Measurements from ENCODE around the gene PTPRR. TPM values are rescaled to one million over a fixed set of nuclear protein-coding genes. Genes with fewer than 3 reads are reported as not detected.
A peak's percentile ranks its signal among the peaks of the same experiment; 100 is the strongest.

PTPRR gene
- total RNA-seq, 1 donor from 2014 or later = 0.55 TPM

- DNase-seq (no peak), ATAC-seq (peak; percentile 52)
- intact Hi-C loops (cut with micrococcal nuclease) = no loop called here
Measured at GRCh38 chr12:70598467-70599193, 321.9 kb downstream of the PTPRR start.

DNA sequence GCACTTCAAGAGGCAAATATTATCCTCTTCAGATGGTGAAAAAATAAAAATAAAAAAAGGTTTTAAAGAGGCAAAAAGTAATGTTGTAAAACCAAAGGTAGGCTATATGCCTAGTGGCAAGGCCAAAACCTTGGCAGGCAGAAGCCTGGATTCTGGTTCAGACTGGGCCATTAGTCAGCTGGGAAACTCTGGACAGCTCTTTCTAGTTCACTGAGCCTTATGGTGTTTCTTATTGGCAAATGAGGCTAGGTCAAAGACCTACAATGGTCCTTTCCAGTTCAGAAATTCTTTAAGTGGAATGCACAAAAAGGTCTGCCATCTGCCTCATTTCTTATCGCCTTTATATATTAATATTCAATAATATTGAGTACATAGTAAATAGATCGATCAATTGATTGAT lies 327.9 kb downstream of the PTPRR start:
- intact Hi-C loops (cut with micrococcal nuclease) = loop anchor here (5.0 kb wide), 1 partner anchor 130 kb away; no protein-coding TSS in a partner anchor
- ATAC-seq = no peak
- no peak for DNase-seq

GRCh38 chr12:70590549-70591226 lies 329.9 kb downstream of the PTPRR start:
- DNase-seq = no peak
- intact Hi-C loops (cut with micrococcal nuclease) = loop anchor here (5.0 kb wide), 1 partner anchor 132 kb away; no protein-coding TSS in a partner anchor
- no peak for ATAC-seq

- intact Hi-C loops (cut with micrococcal nuclease) = loop anchor here (5.0 kb wide), 1 partner anchor 132 kb away; no protein-coding TSS in a partner anchor
- peak; percentile 78 for DNase-seq
- peak; percentile 77 for ATAC-seq
Measured at GRCh38 chr12:70590051-70590450, 330.5 kb downstream of the PTPRR start.

Other genes with a start within 250 kb of the PTPRR start
- gene TSPAN8, start 237.3 kb upstream of the PTPRR start, total RNA-seq = not detected